HepG2 (cell line): ENCODE data around the gene KIAA0232. TPM values are rescaled to one million over a fixed set of nuclear protein-coding genes. Genes with fewer than 3 reads are reported as not detected.

Experiments used
- ATAC-seq: fragments of 200-7000 bp; cut with Tn5 transposase; 3 replicates; pipeline ENCODE4 v1.9.1; 2020; ENCODE audit warnings: mild to moderate bottlenecking, moderate library complexity
- BruUV-seq: library from RNA; stranded (reverse); fragments of 400-500 nt; replicated peaks from 2 replicates; lab custom pipeline; 2021; lab: Mats Ljungman, UMichigan
- CTCF ChIA-PET: fragments of 300-600 bp; formaldehyde crosslinking; extraction: SDS; loops from one replicate; lab custom pipeline; 2021; ENCODE audit warnings: low total read pairs, inconsistent platforms, low intra/inter-chr PET ratio; lab: Yijun Ruan, JAX
- POLR2A ChIA-PET: fragments of 350-600 bp; sonication (Branson Sonifier 250); formaldehyde crosslinking; loops from one replicate; lab custom pipeline; 2020; ENCODE audit warnings: antibody characterized with exemption, inconsistent platforms; lab: Yijun Ruan, JAX
- DNase-seq: peaks from one replicate; pipeline ENCODE4 v3.0.0-alpha.2; 2015; ENCODE audit warnings: low spot score
- FAIRE-seq: peaks from 3 replicates; lab custom pipeline; 2011; peaks lifted over from hg19 to GRCh38; lab: Jason Lieb, UNC
- H2AFZ ChIP-seq: one replicate; pipeline ENCODE4 v1.6.1; 2011; ENCODE audit warnings: low read length, inconsistent platforms
- H3K27ac ChIP-seq: fragments of 300-600 bp; 3 replicates; pipeline ENCODE4 v1.8.0; 2011; ENCODE audit warnings: mixed run types, mild to moderate bottlenecking, mixed read lengths, low read length, inconsistent platforms; ENCODE audit not compliant: insufficient read depth; ENCODE audit errors: extremely low read length
- H3K27me3 ChIP-seq, 2 experiments: fragments of 200-600 bp in 1 of 2; 2 replicates in 1 of 2; 3 replicates in 1 of 2; pipeline versions ENCODE4 v1.6.0 to v1.8.0; 2011; ENCODE audit warnings: low read length in 2 of 2, mild to moderate bottlenecking in 2 of 2, moderate library complexity in 2 of 2, inconsistent platforms in 1 of 2; ENCODE audit not compliant: insufficient read depth in 2 of 2, control insufficient read depth in 1 of 2
- H3K36me3 ChIP-seq, 2 experiments: fragments of 200-600 bp in 1 of 2; replicated peaks in 1 of 2; 2 replicates in 1 of 2; 3 replicates in 1 of 2; pipeline versions ENCODE4 v1.5.1 to v1.8.0; 2011; ENCODE audit warnings: low read length in 2 of 2, inconsistent platforms in 1 of 2; ENCODE audit not compliant: insufficient read depth in 2 of 2, control insufficient read depth in 1 of 2
- H3K4me1 ChIP-seq: 2 replicates; pipeline ENCODE4 v1.5.1; 2012; ENCODE audit warnings: low read length, inconsistent platforms; ENCODE audit not compliant: insufficient read depth
- H3K4me2 ChIP-seq: 2 replicates; pipeline ENCODE4 v1.6.0; 2011; ENCODE audit warnings: low read depth, low read length, inconsistent platforms
- H3K4me3 ChIP-seq, 3 experiments: fragments of 200-600 bp in 1 of 3; sonication (generic), shearing (Covaris generic) in 1 of 3; replicated peaks in 1 of 3; 2 replicates each; pipeline ENCODE4 v1.5.1; 2011 to 2016; ENCODE audit warnings: low read length in 3 of 3, inconsistent platforms in 2 of 3, low read depth in 2 of 3, mild to moderate bottlenecking in 2 of 3, control low read depth in 1 of 3, mixed read lengths in 1 of 3; ENCODE audit not compliant: insufficient read depth in 1 of 3
- H3K79me2 ChIP-seq: one replicate; pipeline ENCODE4 v1.6.1; 2011; ENCODE audit warnings: low read length, inconsistent platforms; ENCODE audit not compliant: insufficient read depth
- H3K9ac ChIP-seq: 2 replicates; pipeline ENCODE4 v1.6.0; 2011; ENCODE audit warnings: mild to moderate bottlenecking, low read depth, low read length, inconsistent platforms; ENCODE audit not compliant: insufficient read depth
- H3K9me3 ChIP-seq: 2 replicates; pipeline ENCODE4 v1.5.1; 2012; ENCODE audit warnings: mild to moderate bottlenecking, low read length
- H4K20me1 ChIP-seq: 2 replicates; pipeline ENCODE4 v1.6.0; 2011; ENCODE audit warnings: inconsistent platforms, mild to moderate bottlenecking, low read length, moderate library complexity; ENCODE audit not compliant: insufficient read depth
- ATF7 ChIP-seq, 2 experiments: fragments of 450-650 bp in 1 of 2; sonication (generic) in 1 of 2; formaldehyde crosslinking in 1 of 2; IDR thresholded peaks; 2 replicates each; pipeline versions ENCODE4 v1.4.0 to v1.6.1; 2016 to 2020; ENCODE audit warnings: antibody characterized with exemption in 1 of 2, mild to moderate bottlenecking in 1 of 2, missing genetic modification reagents in 1 of 2
- CHD2 ChIP-seq: IDR thresholded peaks from 2 replicates; pipeline ENCODE4 v1.6.1; 2011; ENCODE audit warnings: low read depth, low read length, improper control_type of control experiment
- MBD4 ChIP-seq: IDR thresholded peaks from 2 replicates; pipeline ENCODE4 v1.6.1; 2012; ENCODE audit warnings: low read length, inconsistent platforms, borderline replicate concordance
- NR1H2 ChIP-seq: sonication (generic); formaldehyde crosslinking; IDR thresholded peaks from 2 replicates; pipeline ENCODE4 v1.8.1; 2022; ENCODE audit warnings: low read depth, missing genetic modification reagents, borderline replicate concordance
- NR2C2 ChIP-seq: sonication (generic); formaldehyde crosslinking; IDR thresholded peaks from 2 replicates; pipeline ENCODE4 v1.4.0; 2020; ENCODE audit warnings: missing genetic modification reagents, mild to moderate bottlenecking, moderate library complexity, borderline replicate concordance
- NR2F1 ChIP-seq, 2 experiments: fragments of 450-650 bp in 1 of 2; formaldehyde crosslinking in 1 of 2; IDR thresholded peaks; 2 replicates each; pipeline versions ENCODE4 v1.5.0 to v1.6.1; 2016 to 2020; ENCODE audit warnings: mild to moderate bottlenecking in 1 of 2, missing compliant biosample characterization in 1 of 2, missing genetic modification reagents in 1 of 2, moderate library complexity in 1 of 2
- PAWR ChIP-seq: sonication (generic); formaldehyde crosslinking; IDR thresholded peaks from 2 replicates; pipeline ENCODE4 v1.4.0; 2020; ENCODE audit warnings: missing genetic modification reagents, mild to moderate bottlenecking, borderline replicate concordance
- SYNCRIP ChIP-seq: fragments of 200-400 bp; formaldehyde crosslinking; IDR thresholded peaks from 2 replicates; pipeline ENCODE4 v1.6.1; 2018; ENCODE audit warnings: mild to moderate bottlenecking, low read depth, low read length; ENCODE audit not compliant: insufficient read depth
- ZBTB20 ChIP-seq: sonication (generic); formaldehyde crosslinking; IDR thresholded peaks from 2 replicates; pipeline ENCODE4 v1.8.1; 2023; ENCODE audit warnings: missing genetic modification reagents, low read depth, mild to moderate bottlenecking, borderline replicate concordance
- ZNF589 ChIP-seq: sonication (generic); formaldehyde crosslinking; conservative IDR thresholded peaks from 2 replicates; pipeline ENCODE4 v1.8.0; 2022; ENCODE audit warnings: mild to moderate bottlenecking, moderate library complexity, missing genetic modification reagents
- ZNF607 ChIP-seq: sonication (generic); formaldehyde crosslinking; IDR thresholded peaks from 2 replicates; pipeline ENCODE4 v1.5.1; 2020; ENCODE audit warnings: missing genetic modification reagents, mild to moderate bottlenecking, borderline replicate concordance
- ZNF768 ChIP-seq: sonication (generic); formaldehyde crosslinking; IDR thresholded peaks from 2 replicates; pipeline ENCODE4 v1.4.0; 2020; ENCODE audit warnings: missing genetic modification reagents
- ZNF816 ChIP-seq: sonication (generic); formaldehyde crosslinking; IDR thresholded peaks from 2 replicates; pipeline ENCODE4 v1.8.0; 2022; ENCODE audit warnings: missing genetic modification reagents, mild to moderate bottlenecking, borderline replicate concordance
- WGBS: methylation state at CpG from one replicate; pipeline ENCODE4 v1.1.6; 2017; ENCODE audit warnings: low lambda C conversion rate; 5-methylcytosine and 5-hydroxymethylcytosine counted together
- in situ Hi-C: cut with HindIII; loops from 2 replicates; pipeline ENCODE4 v1.10.0; 2017; ENCODE audit warnings: low pct_unique_long_range_greater_than_20kb; ENCODE audit not compliant: extremely low pct_ligation_motif_present
- intact Hi-C: fragments of 100-400 bp; cut with micrococcal nuclease; formaldehyde crosslinking; loops from one replicate; pipeline ENCODE4 v1.10.0; 2022; ENCODE audit not compliant: unreplicated experiment
- polyA plus RNA-seq, 8 experiments: library from polyadenylated mRNA; depleted of rRNA in 3 of 8; stranded (reverse) in 7 of 8; unstranded in 1 of 8; fragments of >200 nt; fragmentation: Illumina TruSeq in 4 of 8; extraction: Trizol in 4 of 8; gene quantifications; 2 replicates each; pipeline versions ENCODE4 v1.2.1 to v1.2.3, GENCODE V29; 2011 to 2016; ENCODE audit warnings: low read depth in 4 of 8, missing spikeins in 1 of 8, mixed read lengths in 1 of 8; ENCODE audit not compliant: insufficient read depth in 1 of 8
- total RNA-seq, 5 experiments: library from RNA; depleted of rRNA; stranded (reverse); fragments of >200 nt; fragmentation: Illumina TruSeq; extraction: Trizol; gene quantifications; 2 replicates each; pipeline ENCODE4 v1.2.3, GENCODE V29; 2016; ENCODE audit warnings: low read depth in 1 of 5
- TF ChIP-seq, protein P1 (sequence below): sonication (generic); formaldehyde crosslinking; IDR thresholded peaks from 2 replicates; pipeline ENCODE4 v1.5.1; 2020; ENCODE audit warnings: mild to moderate bottlenecking, missing genetic modification reagents, moderate library complexity
- TF ChIP-seq, protein P2 (sequence below): sonication (generic); formaldehyde crosslinking; conservative IDR thresholded peaks from 2 replicates; pipeline ENCODE4 v1.8.1; 2023; ENCODE audit warnings: missing genetic modification reagents

The KIAA0232 gene
- total and polyA plus RNA-seq, 2 of the 13 experiments (the other 11 are each of a cell fraction or from before 2014, with no cell fraction given), result 7.8 to 17.1 TPM

DNA sequence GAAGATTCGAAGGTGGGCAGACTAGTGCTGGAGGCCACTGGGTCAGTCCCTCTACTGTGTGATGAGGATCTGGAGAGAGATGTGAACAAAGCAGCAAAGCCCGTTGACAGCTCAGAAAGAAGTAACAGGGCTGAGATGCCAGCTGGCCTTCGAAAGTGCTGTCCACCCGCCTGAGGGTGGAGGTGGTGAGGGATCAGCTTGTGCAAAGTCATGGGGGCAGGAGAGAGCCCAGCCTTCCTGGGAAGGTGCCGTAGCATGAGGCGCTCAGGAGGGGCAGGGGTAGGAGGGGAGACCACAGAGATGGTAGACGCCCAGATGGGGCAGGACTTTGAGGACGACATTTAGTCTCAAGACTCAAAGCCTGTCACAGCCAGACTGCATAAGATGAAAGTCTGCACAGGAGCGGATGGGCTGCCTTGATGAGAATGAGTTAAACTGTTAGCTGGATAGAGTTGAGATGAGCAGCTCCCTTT lies 146.8 kb downstream of the KIAA0232 start (continued):
- TF ChIP-seq, protein P1, sequence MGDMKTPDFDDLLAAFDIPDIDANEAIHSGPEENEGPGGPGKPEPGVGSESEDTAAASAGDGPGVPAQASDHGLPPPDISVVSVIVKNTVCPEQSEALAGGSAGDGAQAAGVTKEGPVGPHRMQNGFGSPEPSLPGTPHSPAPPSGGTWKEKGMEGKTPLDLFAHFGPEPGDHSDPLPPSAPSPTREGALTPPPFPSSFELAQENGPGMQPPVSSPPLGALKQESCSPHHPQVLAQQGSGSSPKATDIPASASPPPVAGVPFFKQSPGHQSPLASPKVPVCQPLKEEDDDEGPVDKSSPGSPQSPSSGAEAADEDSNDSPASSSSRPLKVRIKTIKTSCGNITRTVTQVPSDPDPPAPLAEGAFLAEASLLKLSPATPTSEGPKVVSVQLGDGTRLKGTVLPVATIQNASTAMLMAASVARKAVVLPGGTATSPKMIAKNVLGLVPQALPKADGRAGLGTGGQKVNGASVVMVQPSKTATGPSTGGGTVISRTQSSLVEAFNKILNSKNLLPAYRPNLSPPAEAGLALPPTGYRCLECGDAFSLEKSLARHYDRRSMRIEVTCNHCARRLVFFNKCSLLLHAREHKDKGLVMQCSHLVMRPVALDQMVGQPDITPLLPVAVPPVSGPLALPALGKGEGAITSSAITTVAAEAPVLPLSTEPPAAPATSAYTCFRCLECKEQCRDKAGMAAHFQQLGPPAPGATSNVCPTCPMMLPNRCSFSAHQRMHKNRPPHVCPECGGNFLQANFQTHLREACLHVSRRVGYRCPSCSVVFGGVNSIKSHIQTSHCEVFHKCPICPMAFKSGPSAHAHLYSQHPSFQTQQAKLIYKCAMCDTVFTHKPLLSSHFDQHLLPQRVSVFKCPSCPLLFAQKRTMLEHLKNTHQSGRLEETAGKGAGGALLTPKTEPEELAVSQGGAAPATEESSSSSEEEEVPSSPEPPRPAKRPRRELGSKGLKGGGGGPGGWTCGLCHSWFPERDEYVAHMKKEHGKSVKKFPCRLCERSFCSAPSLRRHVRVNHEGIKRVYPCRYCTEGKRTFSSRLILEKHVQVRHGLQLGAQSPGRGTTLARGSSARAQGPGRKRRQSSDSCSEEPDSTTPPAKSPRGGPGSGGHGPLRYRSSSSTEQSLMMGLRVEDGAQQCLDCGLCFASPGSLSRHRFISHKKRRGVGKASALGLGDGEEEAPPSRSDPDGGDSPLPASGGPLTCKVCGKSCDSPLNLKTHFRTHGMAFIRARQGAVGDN, result peak; percentile 49
- TF ChIP-seq NR1H2 (CRISPR knock-in tag) (no peak), CHD2 (no peak), ZNF768 (CRISPR knock-in tag) (peak; percentile 27; the same call in 1 of the 2 replicates)

DNA sequence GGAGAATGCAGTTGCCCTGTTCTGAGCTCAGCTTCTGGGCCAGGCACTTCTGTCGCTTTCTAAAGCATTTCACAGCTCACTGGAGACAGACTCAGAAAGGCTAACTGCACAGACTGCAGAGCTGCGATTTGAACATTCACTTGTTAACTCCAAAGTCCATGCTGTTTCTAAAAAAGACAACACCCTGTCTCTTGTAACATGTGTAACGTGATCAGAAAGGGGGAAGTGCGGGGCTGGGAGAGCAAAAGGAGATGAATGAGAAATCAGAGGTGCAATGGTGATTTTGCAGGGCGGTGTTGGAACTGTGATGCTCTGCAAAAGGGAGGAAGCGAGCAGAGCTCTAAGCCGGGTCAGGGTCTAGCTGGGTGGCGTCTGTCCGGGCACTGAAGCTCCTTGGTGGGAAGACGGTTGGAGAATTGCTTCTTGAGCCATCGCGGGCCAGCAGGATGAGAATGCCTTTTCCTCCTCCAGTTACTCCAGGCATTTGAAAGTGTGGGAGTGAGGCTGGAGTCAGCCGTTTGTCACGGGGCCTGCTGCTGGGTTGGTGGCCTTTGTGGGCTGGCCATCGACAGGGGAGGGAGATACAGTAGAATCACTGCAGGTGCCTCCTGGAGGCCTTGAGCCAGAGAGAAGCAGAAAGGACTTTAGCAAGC lies 147.4 kb downstream of the KIAA0232 start:
- ChIA-PET POLR2A (interaction anchor here (0.8 to 2.0 kb wide), 11 partner anchors 10 to 162 kb away, joined by 3 to 32 read pairs (median 5); partner anchors contain the start of gene TBC1D14), CTCF (no interaction called here)
- in situ Hi-C loops, result no loop called here
- peak; percentile 85 for DNase-seq
- Histone ChIP-seq H3K79me2 (peaks cover 89% of the 10 kb centered on the region), H3K4me1 (peaks cover 97% of the 10 kb centered on the region), H2AFZ (no peak overlapping the region), H3K9me3 (no peaks in the 10 kb centered on the region), H4K20me1 (peaks cover 44% of the 10 kb centered on the region), H3K36me3 (peaks cover 9 to 27% of the 10 kb centered on the region in 2 experiments; a peak in 4 of 5 replicates), H3K4me3 (peak overlapping the region; percentile 0 to 61 (median 41)), H3K27me3 (no peaks in the 10 kb centered on the region), H3K9ac (peak overlapping the region; percentile 38), H3K4me2 (peak overlapping the region; percentile 82), H3K27ac (peak overlapping the region; percentile 62)
- BruUV-seq, result no TSS peak
- WGBS, result 12% methylated on average over 15 of the region's 15 CpGs
- peak; percentile 55 for ATAC-seq
- intact Hi-C loops, result loop anchor here (5.0 kb wide), 2 partner anchors 38 to 42 kb away; no protein-coding TSS in a partner anchor
- FAIRE-seq, result peak; percentile 93
- TF ChIP-seq ZNF589 (CRISPR knock-in tag) (no peak), ZNF816 (0 out of 2 replicates have a peak, but pooled peaks have one; percentile 46), SYNCRIP (no peak), ZNF607 (peak; percentile 70; the same call in 1 of the 2 replicates), ATF7 (IDR thresholded peaks at IDR 0.05) (no peak), ATF7 (CRISPR knock-in tag; IDR thresholded peaks at IDR 0.05) (no peak), MBD4 (no peak), ZBTB20 (no peak), NR2C2 (no peak), CHD2 (no peak), PAWR (CRISPR knock-in tag) (no peak), NR2F1 (CRISPR knock-in tag; IDR thresholded peaks at IDR 0.05) (no peak)
- TF ChIP-seq, protein P2, sequence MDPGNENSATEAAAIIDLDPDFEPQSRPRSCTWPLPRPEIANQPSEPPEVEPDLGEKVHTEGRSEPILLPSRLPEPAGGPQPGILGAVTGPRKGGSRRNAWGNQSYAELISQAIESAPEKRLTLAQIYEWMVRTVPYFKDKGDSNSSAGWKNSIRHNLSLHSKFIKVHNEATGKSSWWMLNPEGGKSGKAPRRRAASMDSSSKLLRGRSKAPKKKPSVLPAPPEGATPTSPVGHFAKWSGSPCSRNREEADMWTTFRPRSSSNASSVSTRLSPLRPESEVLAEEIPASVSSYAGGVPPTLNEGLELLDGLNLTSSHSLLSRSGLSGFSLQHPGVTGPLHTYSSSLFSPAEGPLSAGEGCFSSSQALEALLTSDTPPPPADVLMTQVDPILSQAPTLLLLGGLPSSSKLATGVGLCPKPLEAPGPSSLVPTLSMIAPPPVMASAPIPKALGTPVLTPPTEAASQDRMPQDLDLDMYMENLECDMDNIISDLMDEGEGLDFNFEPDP (CRISPR knock-in tag), result no peak
